Fibroblast of skin of abdomen (primary cell): ENCODE measurements around the gene CRYGB.
"Not testable (repeated sequence)": the region's sequence is repeated elsewhere in the genome, so short reads cannot be mapped to it uniquely, and the experiment has no call there.

ENCODE experiments used
- DNase-seq: peaks from one replicate; pipeline ENCODE4 v3.0.0-alpha.2; 2013

CRYGB gene

GRCh38 chr2:208148803-208149202, 2.8 kb upstream of the CRYGB start:
- no peak for DNase-seq

- DNase-seq = no peak
These were observed 1.8 kb upstream of the CRYGB start for GRCh38 chr2:208147759-208148158.

- no peak for DNase-seq
These were observed 1.1 kb upstream of the CRYGB start for GRCh38 chr2:208147008-208147407.

GRCh38 chr2:208142925-208143799, 2.8 kb downstream of the CRYGB start:
- no peak for DNase-seq

GRCh38 chr2:208142240-208142924, 3.6 kb downstream of the CRYGB start:
- DNase-seq = peak; percentile 7

- DNase-seq = no peak
These were observed 6.5 kb downstream of the CRYGB start for GRCh38 chr2:208139447-208139846.

- not testable (repeated sequence) for DNase-seq
These were observed 7.6 kb downstream of the CRYGB start for GRCh38 chr2:208138334-208138733.

GRCh38 chr2:208136716-208137094, 9.3 kb downstream of the CRYGB start:
- DNase-seq = no peak

- no peak for DNase-seq
These were observed 9.9 kb downstream of the CRYGB start for GRCh38 chr2:208135794-208136715.

- no peak for DNase-seq
These were observed 10.9 kb downstream of the CRYGB start for GRCh38 chr2:208134928-208135586.

- no peak for DNase-seq
These were observed 15.2 kb downstream of the CRYGB start for GRCh38 chr2:208130712-208131110.

- DNase-seq = no peak
These were observed 15.9 kb downstream of the CRYGB start, which contains the start of gene CRYGC for GRCh38 chr2:208129744-208130711. Gene CRYGC, minus strand, starts transcription at chr2:208129828. Its CDS starts 36 bp downstream, at chr2:208129792.

- no peak for DNase-seq
These were observed 17.8 kb downstream of the CRYGB start for GRCh38 chr2:208128136-208128535.

- DNase-seq = no peak
These were observed 18.9 kb downstream of the CRYGB start for GRCh38 chr2:208127090-208127489.

- no peak for DNase-seq
These were observed 20.7 kb downstream of the CRYGB start for GRCh38 chr2:208125251-208125650.

GRCh38 chr2:208124013-208124715, 21.8 kb downstream of the CRYGB start, which contains the start of gene CRYGD:
Gene CRYGD, minus strand, starts transcription at chr2:208124524. Its CDS starts 51 bp downstream, at chr2:208124473.
- not testable (repeated sequence) for DNase-seq

GRCh38 chr2:208122248-208122647, 23.7 kb downstream of the CRYGB start:
- no peak for DNase-seq

- DNase-seq = no peak
These were observed 27.0 kb downstream of the CRYGB start for GRCh38 chr2:208118918-208119317.

- not testable (repeated sequence) for DNase-seq
These were observed 28.6 kb downstream of the CRYGB start for GRCh38 chr2:208117390-208117789.

GRCh38 chr2:208112969-208113368, 33.0 kb downstream of the CRYGB start:
- no peak for DNase-seq
